ENCODE measurements around the gene ERICH6B. TPM values are rescaled to one million over a fixed set of nuclear protein-coding genes. Genes with fewer than 3 reads are reported as not detected.

ERICH6B gene
- total and polyA plus RNA-seq, 2 experiments from 2014 or later: not detected

DNA sequence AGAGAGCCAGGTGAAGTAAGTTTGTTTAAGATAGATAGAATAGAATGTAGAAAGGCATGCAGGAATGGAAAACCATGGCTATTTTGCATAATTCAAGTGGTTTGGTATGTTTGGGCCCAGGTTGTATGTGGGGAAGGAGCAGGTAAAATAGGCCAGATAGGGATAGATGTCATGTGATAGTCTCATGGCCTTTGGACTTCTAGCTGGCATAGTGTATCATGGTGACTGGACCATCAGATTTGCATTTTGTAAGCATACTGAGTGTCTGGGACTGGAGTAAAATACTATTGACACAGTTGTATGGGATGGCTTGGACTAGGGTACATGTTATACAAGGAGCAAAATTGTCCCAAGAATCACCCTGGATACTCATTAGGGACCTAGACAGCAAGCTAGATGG lies 111.9 kb downstream of the ERICH6B start:
- Mint-ChIP-seq H3K4me1 (no peaks in the 10 kb centered on the region), H3K4me3 (no peak overlapping the region), H3K27me3 (ENCODE audit: insufficient read depth, low read depth, poor library complexity) (no peaks in the 10 kb centered on the region), H3K36me3 (ENCODE audit: low read depth) (peaks cover 31% of the 10 kb centered on the region), H3K9me3 (peaks cover 2% of the 10 kb centered on the region; the same call in 1 of the 3 replicates), H3K27ac (no peak overlapping the region)
- Histone ChIP-seq H3K9me2 (ENCODE audit: insufficient read depth) (no peaks in the 10 kb centered on the region), H3K27me3 (ENCODE audit: insufficient read depth) (no peaks in the 10 kb centered on the region), H3K27ac (ENCODE audit: low read depth) (no peak overlapping the region), H3F3A (replicated peaks; ENCODE audit: low read depth) (no peaks in the 10 kb centered on the region), H3K36me3 (ENCODE audit: insufficient read depth) (peaks cover 25% of the 10 kb centered on the region), H3K4me2 (no peak overlapping the region), H4K20me1 (replicated peaks; ENCODE audit: insufficient read depth) (peaks cover 9% of the 10 kb centered on the region; the same call in 1 of the 2 replicates), H3K4me1 (ENCODE audit: insufficient read depth) (no peaks in the 10 kb centered on the region), H2AFZ (no peak overlapping the region), H3K79me2 (replicated peaks; ENCODE audit: insufficient read depth) (no peaks in the 10 kb centered on the region), H3K4me3 (no peak overlapping the region)
- ATAC-seq (no peak), DNase-seq (ENCODE audit: low spot score) (no peak)
- TF ChIP-seq, protein P1, sequence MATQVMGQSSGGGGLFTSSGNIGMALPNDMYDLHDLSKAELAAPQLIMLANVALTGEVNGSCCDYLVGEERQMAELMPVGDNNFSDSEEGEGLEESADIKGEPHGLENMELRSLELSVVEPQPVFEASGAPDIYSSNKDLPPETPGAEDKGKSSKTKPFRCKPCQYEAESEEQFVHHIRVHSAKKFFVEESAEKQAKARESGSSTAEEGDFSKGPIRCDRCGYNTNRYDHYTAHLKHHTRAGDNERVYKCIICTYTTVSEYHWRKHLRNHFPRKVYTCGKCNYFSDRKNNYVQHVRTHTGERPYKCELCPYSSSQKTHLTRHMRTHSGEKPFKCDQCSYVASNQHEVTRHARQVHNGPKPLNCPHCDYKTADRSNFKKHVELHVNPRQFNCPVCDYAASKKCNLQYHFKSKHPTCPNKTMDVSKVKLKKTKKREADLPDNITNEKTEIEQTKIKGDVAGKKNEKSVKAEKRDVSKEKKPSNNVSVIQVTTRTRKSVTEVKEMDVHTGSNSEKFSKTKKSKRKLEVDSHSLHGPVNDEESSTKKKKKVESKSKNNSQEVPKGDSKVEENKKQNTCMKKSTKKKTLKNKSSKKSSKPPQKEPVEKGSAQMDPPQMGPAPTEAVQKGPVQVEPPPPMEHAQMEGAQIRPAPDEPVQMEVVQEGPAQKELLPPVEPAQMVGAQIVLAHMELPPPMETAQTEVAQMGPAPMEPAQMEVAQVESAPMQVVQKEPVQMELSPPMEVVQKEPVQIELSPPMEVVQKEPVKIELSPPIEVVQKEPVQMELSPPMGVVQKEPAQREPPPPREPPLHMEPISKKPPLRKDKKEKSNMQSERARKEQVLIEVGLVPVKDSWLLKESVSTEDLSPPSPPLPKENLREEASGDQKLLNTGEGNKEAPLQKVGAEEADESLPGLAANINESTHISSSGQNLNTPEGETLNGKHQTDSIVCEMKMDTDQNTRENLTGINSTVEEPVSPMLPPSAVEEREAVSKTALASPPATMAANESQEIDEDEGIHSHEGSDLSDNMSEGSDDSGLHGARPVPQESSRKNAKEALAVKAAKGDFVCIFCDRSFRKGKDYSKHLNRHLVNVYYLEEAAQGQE (IDR thresholded peaks at IDR 0.05; ENCODE audit: unreplicated experiment): no peak

DNA sequence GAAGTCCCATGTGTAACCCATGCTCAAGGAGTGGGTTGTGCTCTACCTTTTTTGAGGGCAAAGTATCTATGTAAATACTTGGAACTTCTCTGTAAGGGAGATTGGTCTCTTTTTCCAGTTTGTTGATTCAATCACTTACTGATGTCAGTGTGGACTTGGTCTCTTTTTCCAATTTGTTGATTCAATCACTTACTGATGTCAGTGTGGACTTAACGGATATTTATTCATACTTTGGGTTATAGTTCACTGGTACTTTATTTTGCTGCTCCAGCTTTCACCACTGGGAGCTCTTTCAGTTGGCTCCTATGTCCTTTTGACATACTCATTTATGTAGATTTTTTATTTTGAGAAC lies 114.4 kb downstream of the ERICH6B start:
- Histone ChIP-seq H3K9me2 (ENCODE audit: insufficient read depth) (no peaks in the 10 kb centered on the region), H3K4me3 (no peak overlapping the region), H3K4me2 (no peak overlapping the region), H3K36me3 (ENCODE audit: insufficient read depth) (peaks cover 27% of the 10 kb centered on the region), H3K4me1 (ENCODE audit: insufficient read depth) (no peaks in the 10 kb centered on the region), H3K27me3 (ENCODE audit: insufficient read depth) (no peaks in the 10 kb centered on the region), H3K79me2 (replicated peaks; ENCODE audit: insufficient read depth) (no peaks in the 10 kb centered on the region), H3K27ac (ENCODE audit: low read depth) (no peak overlapping the region), H4K20me1 (replicated peaks; ENCODE audit: insufficient read depth) (peaks cover 9% of the 10 kb centered on the region; the same call in 1 of the 2 replicates), H3F3A (replicated peaks; ENCODE audit: low read depth) (no peaks in the 10 kb centered on the region), H2AFZ (no peak overlapping the region)
- no peaks in the 10 kb centered on the region for H3K27me3 Mint-ChIP-seq (ENCODE audit: insufficient read depth, low read depth, poor library complexity)
- H3K4me1 Mint-ChIP-seq: no peaks in the 10 kb centered on the region
- no peak for ATAC-seq
- no peak for TF ChIP-seq JUNB (IDR thresholded peaks at IDR 0.05; ENCODE audit: unreplicated experiment)
- no peak for TF ChIP-seq ZNF114 (CRISPR knock-in tag; IDR thresholded peaks at IDR 0.05)
- TF ChIP-seq EZH2phosphoT487 (IDR thresholded peaks at IDR 0.05; ENCODE audit: unreplicated experiment): no peak
- no peak for TF ChIP-seq POLR2AphosphoS5 (IDR thresholded peaks at IDR 0.05; ENCODE audit: low read depth)
- TF ChIP-seq NANOG (IDR thresholded peaks at IDR 0.05; ENCODE audit: borderline replicate concordance): no peak
- TF ChIP-seq EZH2 (IDR thresholded peaks at IDR 0.05; ENCODE audit: low read depth, unreplicated experiment): no peak
- no peak for TF ChIP-seq STAT1 (IDR thresholded peaks at IDR 0.05; ENCODE audit: unreplicated experiment)
- H3K36me3 Mint-ChIP-seq (ENCODE audit: low read depth): peaks cover 41% of the 10 kb centered on the region
- H3K9me3 Mint-ChIP-seq: peaks cover 4% of the 10 kb centered on the region; the same call in 1 of the 3 replicates
- H3K4me3 Mint-ChIP-seq: no peak overlapping the region
- DNase-seq (ENCODE audit: low spot score): no peak
- peak overlapping the region; percentile 15 for H3K27ac Mint-ChIP-seq
